Osteoblast (primary cell): ENCODE data around the gene PPP2R5A. TPM values are rescaled to one million over a fixed set of nuclear protein-coding genes. Genes with fewer than 3 reads are reported as not detected.

Experiments
- DNase-seq: peaks from one replicate; pipeline ENCODE4 v3.0.0; 2011; ENCODE audit warnings: low spot score, mixed read lengths; ENCODE audit not compliant: insufficient read length; ENCODE audit errors: missing footprints
- H2AFZ ChIP-seq: 2 replicates; pipeline ENCODE4 v1.6.0; 2011; ENCODE audit warnings: mild to moderate bottlenecking, low read length
- H3K27ac ChIP-seq: 2 replicates; pipeline ENCODE4 v1.5.1; 2011; ENCODE audit warnings: mild to moderate bottlenecking, low read depth, low read length, moderate library complexity
- H3K27me3 ChIP-seq: 2 replicates; pipeline ENCODE4 v1.6.0; 2012; ENCODE audit warnings: mild to moderate bottlenecking, control low read depth, inconsistent platforms, low read length, moderate library complexity; ENCODE audit not compliant: insufficient read depth
- H3K36me3 ChIP-seq: 2 replicates; pipeline ENCODE4 v1.5.1; 2011; ENCODE audit warnings: mild to moderate bottlenecking, low read length, control low read depth, moderate library complexity; ENCODE audit not compliant: insufficient read depth
- H3K4me1 ChIP-seq: 2 replicates; pipeline ENCODE4 v1.5.1; 2011; ENCODE audit warnings: mild to moderate bottlenecking, low read length, control low read depth, moderate library complexity; ENCODE audit not compliant: insufficient read depth
- H3K4me2 ChIP-seq: 2 replicates; pipeline ENCODE4 v1.6.0; 2011; ENCODE audit warnings: mild to moderate bottlenecking, low read length; ENCODE audit not compliant: insufficient read depth
- H3K4me3 ChIP-seq: fragments of 200-600 bp; sonication (generic); 3 replicates; pipeline ENCODE4 v1.5.1; 2012; ENCODE audit warnings: mild to moderate bottlenecking, low read length, inconsistent platforms; ENCODE audit not compliant: insufficient read depth
- H3K79me2 ChIP-seq: 2 replicates; pipeline ENCODE4 v1.6.0; 2012; ENCODE audit warnings: mild to moderate bottlenecking, low read length, control low read depth, inconsistent platforms; ENCODE audit not compliant: insufficient read depth
- H3K9me3 ChIP-seq: 2 replicates; pipeline ENCODE4 v1.5.1; 2011; ENCODE audit warnings: low read depth, low read length, control low read depth
- H4K20me1 ChIP-seq: 2 replicates; pipeline ENCODE4 v1.6.0; 2012; ENCODE audit warnings: mild to moderate bottlenecking, low read length, control low read depth; ENCODE audit not compliant: insufficient read depth
- CTCF ChIP-seq: IDR thresholded peaks from 2 replicates; pipeline ENCODE4 v1.5.1; 2011; ENCODE audit warnings: mild to moderate bottlenecking, low read depth, low read length, moderate library complexity; ENCODE audit errors: extremely low read depth
- total RNA-seq: library from RNA; depleted of rRNA; stranded (reverse); fragments of >200 nt; gene quantifications from 2 replicates; pipeline ENCODE4 v1.2.3, GENCODE V29; 2012

The PPP2R5A gene
- total RNA-seq, 1 donor: 21.4 TPM

- no peak for DNase-seq
- no peak for TF ChIP-seq CTCF
- H2AFZ ChIP-seq: no peak overlapping the region
- no peaks in the 10 kb centered on the region for H3K9me3 ChIP-seq
- no peaks in the 10 kb centered on the region for H3K79me2 ChIP-seq
- H3K36me3 ChIP-seq: no peaks in the 10 kb centered on the region
- H3K4me1 ChIP-seq: peaks cover 8% of the 10 kb centered on the region
- no peak overlapping the region for H3K27ac ChIP-seq
- H3K4me2 ChIP-seq: no peak overlapping the region
- no peaks in the 10 kb centered on the region for H4K20me1 ChIP-seq
- H3K4me3 ChIP-seq: no peak overlapping the region
- no peaks in the 10 kb centered on the region for H3K27me3 ChIP-seq
These were observed 37.2 kb upstream of the PPP2R5A start for GRCh38 chr1:212247988-212248387.

GRCh38 chr1:212254853-212255363, 30.3 kb upstream of the PPP2R5A start:
- no peak for DNase-seq
- Histone ChIP-seq H3K4me1 (no peaks in the 10 kb centered on the region), H3K4me3 (no peak overlapping the region), H3K27ac (no peak overlapping the region), H3K4me2 (no peak overlapping the region), H3K9me3 (no peaks in the 10 kb centered on the region), H3K36me3 (no peaks in the 10 kb centered on the region), H4K20me1 (no peaks in the 10 kb centered on the region), H2AFZ (no peak overlapping the region), H3K27me3 (no peaks in the 10 kb centered on the region), H3K79me2 (no peaks in the 10 kb centered on the region)
- TF ChIP-seq CTCF: no peak

- Histone ChIP-seq H2AFZ (no peak overlapping the region), H3K79me2 (no peaks in the 10 kb centered on the region), H3K4me2 (no peak overlapping the region), H3K36me3 (no peaks in the 10 kb centered on the region), H3K9me3 (no peaks in the 10 kb centered on the region), H3K4me1 (no peaks in the 10 kb centered on the region), H3K27ac (no peak overlapping the region), H4K20me1 (no peaks in the 10 kb centered on the region), H3K4me3 (no peak overlapping the region), H3K27me3 (no peaks in the 10 kb centered on the region)
- no peak for DNase-seq
- no peak for TF ChIP-seq CTCF
These were observed 29.4 kb upstream of the PPP2R5A start for GRCh38 chr1:212255705-212256307.

- Histone ChIP-seq H2AFZ (no peak overlapping the region), H3K9me3 (no peaks in the 10 kb centered on the region), H3K27ac (no peak overlapping the region), H3K27me3 (no peaks in the 10 kb centered on the region), H3K4me1 (no peaks in the 10 kb centered on the region), H3K79me2 (no peaks in the 10 kb centered on the region), H3K36me3 (no peaks in the 10 kb centered on the region), H3K4me3 (no peak overlapping the region), H4K20me1 (no peaks in the 10 kb centered on the region), H3K4me2 (no peak overlapping the region)
- no peak for DNase-seq
- no peak for TF ChIP-seq CTCF
These were observed 28.8 kb upstream of the PPP2R5A start for GRCh38 chr1:212256369-212256768.
